Stomach smooth muscle (tissue), 2 donors: Measurements from ENCODE around the gene KCNMB4.

ENCODE experiments used
- H3K27ac ChIP-seq: one replicate; pipeline ENCODE4 v1.7.0; 2013; ENCODE audit warnings: mild to moderate bottlenecking, low read length, inconsistent platforms
- H3K27me3 ChIP-seq, 2 donors: one replicate each; pipeline ENCODE4 v1.7.0; 2013; ENCODE audit warnings: low read length in 2 of 2; ENCODE audit not compliant: insufficient read depth in 2 of 2, control insufficient read depth in 1 of 2
- H3K36me3 ChIP-seq, 2 donors: one replicate each; pipeline ENCODE4 v1.7.0; 2013; ENCODE audit warnings: low read length in 2 of 2; ENCODE audit not compliant: control insufficient read depth in 2 of 2, insufficient read depth in 2 of 2
- H3K4me1 ChIP-seq: one replicate; pipeline ENCODE4 v1.7.0; 2013; ENCODE audit warnings: low read length; ENCODE audit not compliant: control insufficient read depth, insufficient read depth
- H3K4me3 ChIP-seq, 2 donors: one replicate each; pipeline ENCODE4 v1.7.0; 2013; ENCODE audit warnings: low read length in 2 of 2
- H3K9ac ChIP-seq, 2 donors: one replicate each; pipeline ENCODE4 v1.7.0; 2013; ENCODE audit warnings: low read length in 2 of 2, mild to moderate bottlenecking in 1 of 2
- H3K9me3 ChIP-seq, 2 donors: one replicate each; pipeline ENCODE4 v1.7.0; 2013; ENCODE audit warnings: low read length in 2 of 2; ENCODE audit not compliant: control insufficient read depth in 2 of 2
- donor health status: healthy.
- donor health status: Pancreatic carcinoma.

KCNMB4 gene

DNA sequence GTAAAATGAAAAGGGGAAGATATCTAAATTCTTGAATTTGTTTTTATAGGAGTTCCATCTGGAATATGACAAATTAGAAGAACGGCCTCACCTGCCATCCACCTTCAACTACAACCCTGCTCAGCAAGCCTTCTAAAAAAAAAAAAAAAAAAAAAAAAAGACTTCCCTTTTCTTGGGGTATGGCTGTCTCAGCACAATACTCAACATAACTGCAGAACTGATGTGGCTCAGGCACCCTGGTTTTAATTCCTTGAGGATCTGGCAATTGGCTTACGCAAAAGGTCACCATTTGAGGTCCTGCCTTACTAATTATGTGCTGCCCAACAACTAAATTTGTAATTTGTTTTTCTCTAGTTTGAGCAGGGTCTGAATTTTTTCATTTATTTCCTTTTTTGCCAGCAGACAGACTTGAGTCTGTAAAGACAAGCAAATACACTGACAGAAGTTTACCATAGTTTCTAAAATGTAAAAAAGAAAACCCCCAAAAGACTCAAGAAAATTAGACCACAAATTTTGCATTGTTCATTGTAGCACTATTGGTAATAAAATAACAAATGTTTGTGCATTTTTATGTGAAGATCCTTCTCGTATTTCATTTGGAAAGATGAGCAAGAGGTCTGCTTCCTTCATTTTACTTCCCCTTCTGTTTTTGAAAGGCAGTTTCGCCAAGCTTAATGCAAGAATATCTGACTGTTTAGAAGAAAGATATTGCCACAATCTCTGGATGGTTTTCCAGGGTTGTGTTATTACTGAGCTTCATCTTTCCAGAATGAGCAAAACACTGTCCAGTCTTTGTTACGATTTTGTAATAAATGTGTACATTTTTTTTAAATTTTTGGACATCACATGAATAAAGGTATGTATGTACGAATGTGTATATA lies 12.1 kb upstream of the KCNMB4 start:
- H3K4me1 ChIP-seq: no peaks in the 10 kb centered on the region
- no peaks in the 10 kb centered on the region for H3K27me3 ChIP-seq
- no peak overlapping the region for H3K4me3 ChIP-seq
- no peaks in the 10 kb centered on the region for H3K9me3 ChIP-seq
- no peak overlapping the region for H3K9ac ChIP-seq
- H3K27ac ChIP-seq: no peak overlapping the region
- H3K36me3 ChIP-seq: peaks cover 3 to 4% of the 10 kb centered on the region in 2 donors

DNA sequence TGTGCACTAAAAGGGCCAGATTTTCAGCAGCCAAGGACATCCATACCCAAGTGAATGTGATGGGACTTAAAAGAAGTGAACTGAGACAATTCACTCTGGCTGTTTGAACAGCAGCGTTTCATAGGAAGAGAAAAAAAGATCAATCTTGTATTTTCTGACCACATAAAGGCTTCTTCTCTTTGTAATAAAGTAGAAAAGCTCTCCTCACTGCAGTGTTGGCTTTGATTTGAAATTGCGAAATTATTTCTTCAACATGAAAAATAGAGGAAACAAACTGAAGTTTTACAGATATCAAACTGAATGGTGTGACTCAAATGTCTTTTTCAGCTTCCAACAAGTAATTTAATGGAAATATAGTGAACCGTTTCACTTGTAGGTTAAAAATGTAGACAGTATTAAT lies 11.3 kb upstream of the KCNMB4 start:
- Histone ChIP-seq H3K27ac (no peak overlapping the region), H3K4me3 (no peak overlapping the region), H3K4me1 (no peaks in the 10 kb centered on the region), H3K27me3 (no peaks in the 10 kb centered on the region), H3K36me3 (peaks cover 3 to 4% of the 10 kb centered on the region in 2 donors), H3K9me3 (no peaks in the 10 kb centered on the region), H3K9ac (no peak overlapping the region)

DNA sequence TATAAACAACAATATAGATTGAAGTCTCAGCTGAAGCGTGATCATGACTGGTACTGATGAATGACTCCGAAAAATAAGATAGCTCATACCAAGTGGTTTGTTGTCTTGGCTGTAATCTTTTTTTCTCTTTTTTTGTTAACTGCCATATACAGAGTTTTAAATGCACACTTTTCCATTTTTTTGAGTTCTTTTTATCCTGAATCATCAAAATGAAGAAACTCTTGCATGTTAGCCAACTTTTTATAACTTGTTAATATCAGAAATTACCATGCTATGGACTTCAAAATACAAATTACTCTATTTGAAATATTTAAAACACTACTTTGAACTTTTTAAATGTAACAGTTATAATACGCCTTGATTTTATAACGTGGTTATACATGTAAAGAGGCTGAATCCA lies 10.1 kb upstream of the KCNMB4 start:
- H3K9me3 ChIP-seq: no peaks in the 10 kb centered on the region
- no peak overlapping the region for H3K27ac ChIP-seq
- H3K9ac ChIP-seq: no peak overlapping the region
- no peaks in the 10 kb centered on the region for H3K4me1 ChIP-seq
- H3K36me3 ChIP-seq: peaks cover 3 to 4% of the 10 kb centered on the region in 2 donors
- H3K4me3 ChIP-seq: no peak overlapping the region
- no peaks in the 10 kb centered on the region for H3K27me3 ChIP-seq

DNA sequence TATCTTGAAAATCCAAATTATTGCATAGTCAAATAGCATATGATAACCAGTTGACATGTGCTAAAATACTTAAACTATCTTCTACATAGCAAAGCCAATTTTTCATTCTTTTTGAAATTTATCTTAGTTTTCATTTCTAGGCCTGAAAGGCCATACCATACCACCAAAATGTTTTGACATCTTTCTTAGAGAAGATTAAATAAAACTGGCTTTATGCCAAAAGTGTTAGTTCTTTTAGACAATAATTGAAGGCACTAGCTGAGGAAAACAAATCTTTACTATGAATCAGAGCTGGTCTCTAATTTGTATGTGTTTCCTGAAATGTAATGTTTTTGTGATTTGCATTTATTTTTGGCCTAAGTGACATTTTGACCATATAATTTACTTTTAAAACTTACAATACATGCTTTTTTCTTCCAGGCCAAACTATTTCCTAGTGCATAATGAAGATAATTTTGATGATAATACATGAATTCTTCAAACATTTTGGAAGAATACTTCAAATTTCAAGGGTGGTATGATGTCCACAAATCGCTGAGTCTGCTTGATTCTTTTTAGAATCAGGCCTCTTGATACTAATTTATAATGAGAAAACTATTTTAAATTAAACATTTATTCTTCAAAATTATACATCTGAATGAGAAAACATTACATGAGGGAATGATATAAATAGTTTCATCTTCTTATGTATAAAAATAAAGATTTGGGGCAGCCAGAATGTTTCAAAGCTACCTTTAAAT lies 6.5 kb upstream of the KCNMB4 start:
- H3K9ac ChIP-seq: no peak overlapping the region
- no peaks in the 10 kb centered on the region for H3K36me3 ChIP-seq
- no peaks in the 10 kb centered on the region for H3K4me1 ChIP-seq
- H3K9me3 ChIP-seq: no peaks in the 10 kb centered on the region
- peaks cover 0 to 1% of the 10 kb centered on the region in 2 donors for H3K27me3 ChIP-seq
- H3K4me3 ChIP-seq: no peak overlapping the region
- H3K27ac ChIP-seq: no peak overlapping the region

DNA sequence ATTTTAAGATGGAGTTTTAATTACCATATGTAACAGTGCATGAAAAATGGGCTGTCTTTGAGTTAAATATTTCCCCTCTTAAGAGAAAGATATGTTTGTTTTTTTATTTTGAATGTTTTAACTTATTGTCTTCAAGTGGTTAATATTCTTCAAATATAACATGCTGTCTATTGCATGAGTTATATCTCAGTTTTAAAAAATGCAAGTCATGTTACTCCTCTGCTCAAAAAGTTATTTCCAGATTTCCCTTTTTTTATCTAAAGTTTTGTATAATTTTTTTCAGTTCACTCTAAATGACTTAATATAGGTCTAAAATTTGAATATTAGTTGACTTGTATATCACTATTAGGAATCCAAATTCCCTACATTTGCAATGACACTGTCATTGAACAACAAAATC lies 5.9 kb upstream of the KCNMB4 start:
- H3K27me3 ChIP-seq: peaks cover 0 to 6% of the 10 kb centered on the region in 2 donors
- H3K27ac ChIP-seq: no peak overlapping the region

DNA sequence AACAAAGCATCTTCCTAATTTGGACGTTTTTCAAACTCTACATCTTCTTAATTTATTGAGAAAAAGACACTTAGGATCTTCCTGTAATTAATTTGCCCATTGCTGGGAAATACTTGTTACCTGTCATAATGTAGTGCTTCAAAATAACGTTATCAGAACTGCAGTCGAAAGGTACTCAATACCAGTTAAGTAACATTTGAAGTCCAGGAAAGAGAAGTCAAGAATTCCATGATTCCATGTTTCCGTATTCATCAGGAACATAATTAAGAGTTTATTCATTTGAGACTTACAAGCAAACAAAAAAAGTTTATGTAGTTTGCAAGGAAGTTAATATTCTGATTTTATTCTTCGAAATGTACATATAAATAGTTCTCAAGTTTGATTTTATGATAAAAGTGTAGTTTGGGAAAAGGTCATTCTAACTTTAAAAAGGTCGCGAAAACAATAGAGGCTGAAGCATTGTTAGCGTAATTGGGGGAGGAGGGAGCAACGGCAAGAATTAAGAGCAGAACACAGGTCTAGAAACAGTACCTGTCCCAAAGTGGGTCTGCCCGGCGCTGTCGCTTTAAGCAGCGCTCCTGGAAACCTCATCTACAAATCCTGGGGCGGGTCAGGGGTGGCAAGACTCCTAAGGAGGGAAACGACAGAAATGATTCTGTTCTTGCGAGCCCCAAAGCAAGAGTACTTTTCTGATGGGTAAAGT lies 1.2 kb upstream of the KCNMB4 start:
- no peak overlapping the region for H3K9ac ChIP-seq
- H3K27ac ChIP-seq: no peak overlapping the region
- H3K4me1 ChIP-seq: peaks cover 10% of the 10 kb centered on the region
- H3K9me3 ChIP-seq: no peaks in the 10 kb centered on the region
- H3K36me3 ChIP-seq: no peaks in the 10 kb centered on the region
- peak overlapping the region; percentile 71 to 80 for H3K4me3 ChIP-seq
- peaks cover 10 to 26% of the 10 kb centered on the region in 2 donors for H3K27me3 ChIP-seq

More for the DNA sequence above, 5.9 kb upstream of the KCNMB4 start:
- Histone ChIP-seq H3K9me3 (no peaks in the 10 kb centered on the region), H3K4me1 (peaks cover 3% of the 10 kb centered on the region), H3K4me3 (no peak overlapping the region), H3K36me3 (no peaks in the 10 kb centered on the region), H3K9ac (no peak overlapping the region)

DNA sequence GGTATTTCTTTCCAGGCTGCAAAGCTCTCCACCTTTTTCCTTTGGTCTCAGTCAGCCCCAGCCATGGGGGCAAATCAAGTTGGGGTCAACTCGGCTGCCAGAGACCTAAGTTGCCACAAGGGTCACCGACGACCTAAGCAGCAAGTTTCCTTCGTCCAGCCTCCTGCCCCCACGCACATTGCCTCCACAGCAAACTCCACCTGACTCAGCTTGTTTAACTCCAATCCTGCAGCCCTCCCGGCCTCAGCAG lies 767 bp upstream of the KCNMB4 start:
- Histone ChIP-seq H3K9ac (no peak overlapping the region), H3K4me1 (peaks cover 10% of the 10 kb centered on the region), H3K9me3 (no peaks in the 10 kb centered on the region), H3K27me3 (peaks cover 10 to 26% of the 10 kb centered on the region in 2 donors), H3K4me3 (peak overlapping the region; percentile 71 to 80), H3K27ac (no peak overlapping the region), H3K36me3 (no peaks in the 10 kb centered on the region)

DNA sequence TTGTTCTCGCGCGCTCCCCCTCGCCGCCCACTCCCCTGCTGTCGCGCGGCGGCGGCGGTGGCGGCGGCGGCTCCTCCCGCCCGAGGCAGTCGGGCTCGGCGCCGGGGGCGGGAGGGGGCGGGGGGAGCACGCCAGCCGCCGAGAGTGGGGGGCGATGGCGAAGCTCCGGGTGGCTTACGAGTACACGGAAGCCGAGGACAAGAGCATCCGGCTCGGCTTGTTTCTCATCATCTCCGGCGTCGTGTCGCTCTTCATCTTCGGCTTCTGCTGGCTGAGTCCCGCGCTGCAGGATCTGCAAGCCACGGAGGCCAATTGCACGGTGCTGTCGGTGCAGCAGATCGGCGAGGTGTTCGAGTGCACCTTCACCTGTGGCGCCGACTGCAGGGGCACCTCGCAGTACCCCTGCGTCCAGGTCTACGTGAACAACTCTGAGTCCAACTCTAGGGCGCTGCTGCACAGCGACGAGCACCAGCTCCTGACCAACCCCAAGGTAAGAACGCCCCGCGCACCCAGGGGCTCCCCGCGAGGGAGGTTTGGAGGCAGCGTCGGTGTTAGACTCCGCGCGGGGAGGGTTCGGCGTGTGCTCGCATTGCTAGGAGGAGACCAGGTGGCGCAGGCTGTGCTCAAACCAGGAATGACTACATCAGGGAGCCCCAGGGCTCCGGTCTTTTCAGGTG lies 629 bp downstream of the KCNMB4 start:
- Histone ChIP-seq H3K27me3 (peaks cover 10 to 26% of the 10 kb centered on the region in 2 donors), H3K9me3 (no peaks in the 10 kb centered on the region), H3K9ac (peak overlapping the region in 1 of 2 donors; percentile 34), H3K4me1 (peaks cover 10% of the 10 kb centered on the region), H3K27ac (no peak overlapping the region), H3K4me3 (peak overlapping the region; percentile 71 to 80), H3K36me3 (no peaks in the 10 kb centered on the region)

DNA sequence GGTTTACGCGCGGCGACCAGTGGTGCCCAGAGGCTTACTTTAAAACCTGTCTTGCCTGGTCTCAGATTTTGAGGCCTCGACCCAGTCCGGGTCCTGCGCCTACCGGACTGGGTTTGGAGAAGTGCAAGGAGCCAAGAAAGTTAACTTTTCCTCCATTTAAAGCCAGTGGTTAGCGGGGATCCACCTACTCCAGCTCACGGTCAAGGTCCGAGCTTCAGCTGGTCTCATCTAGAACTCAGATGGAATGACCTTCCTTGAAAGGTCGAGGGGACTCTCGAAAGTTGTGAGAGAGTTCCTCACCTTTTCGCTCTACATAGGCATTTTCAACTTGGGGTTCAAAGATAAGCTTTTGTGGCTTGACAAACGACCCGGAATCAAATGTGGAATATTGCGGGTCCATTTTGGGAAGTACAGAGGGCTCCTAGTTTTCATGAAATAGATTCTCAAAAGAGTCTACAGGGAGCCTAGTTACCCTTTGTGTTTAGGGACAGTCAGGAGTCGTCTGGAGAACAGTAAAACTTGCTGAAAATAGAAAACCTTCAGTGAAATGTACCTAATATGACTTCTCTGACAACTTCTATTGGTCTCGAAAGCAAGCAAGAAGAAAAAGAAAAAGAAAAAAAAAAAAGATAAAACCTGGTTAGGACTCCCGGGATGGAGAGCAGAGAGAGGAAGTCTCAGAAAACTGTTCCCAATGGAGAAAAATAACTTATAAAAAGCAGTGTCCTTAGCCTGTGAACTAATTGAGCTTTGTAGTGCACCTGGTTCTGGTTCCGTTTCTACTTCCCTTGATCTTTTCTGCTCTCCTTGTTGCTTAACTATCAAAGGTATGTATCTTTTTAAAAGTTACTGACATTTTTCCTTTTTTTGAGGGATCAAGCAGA lies 1.4 kb downstream of the KCNMB4 start:
- Histone ChIP-seq H3K36me3 (no peaks in the 10 kb centered on the region), H3K9ac (peak overlapping the region; percentile 34 to 43), H3K27ac (peak overlapping the region; percentile 32), H3K27me3 (peaks cover 10 to 26% of the 10 kb centered on the region in 2 donors), H3K4me1 (peaks cover 10% of the 10 kb centered on the region), H3K9me3 (no peaks in the 10 kb centered on the region), H3K4me3 (peak overlapping the region; percentile 71 to 80)

DNA sequence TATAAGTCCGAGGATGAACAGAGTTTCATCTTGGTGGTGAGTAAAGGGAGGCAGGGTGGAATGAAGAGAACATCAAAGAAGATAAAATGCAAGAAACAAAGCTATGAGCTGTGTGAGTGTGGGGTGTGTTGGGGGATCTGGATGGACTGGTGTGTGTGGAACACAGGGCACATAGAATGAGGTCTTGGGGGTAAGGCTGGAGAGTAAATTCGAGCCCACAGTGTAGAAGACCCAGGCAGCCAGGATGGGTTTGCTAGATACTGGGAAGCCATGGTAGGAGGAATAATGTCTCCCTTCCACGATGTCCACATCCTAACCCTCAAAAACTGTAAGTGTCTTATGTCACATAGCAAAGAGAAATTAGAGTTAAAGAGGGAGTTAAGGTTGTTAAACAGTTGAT lies 6.8 kb downstream of the KCNMB4 start:
- Histone ChIP-seq H3K4me3 (no peak overlapping the region), H3K9ac (no peak overlapping the region), H3K36me3 (no peaks in the 10 kb centered on the region), H3K27me3 (no peaks in the 10 kb centered on the region), H3K4me1 (no peaks in the 10 kb centered on the region), H3K9me3 (no peaks in the 10 kb centered on the region), H3K27ac (no peak overlapping the region)
